GM15510 (cell line): ENCODE measurements around the gene ZNF281.

Experiments
- POLR2A ChIP-seq: IDR thresholded peaks from 3 replicates; pipeline ENCODE4 v1.6.1; 2011; ENCODE audit warnings: borderline replicate concordance; ENCODE audit not compliant: insufficient read length; ENCODE audit errors: extremely low read depth

ZNF281 gene, protein sequence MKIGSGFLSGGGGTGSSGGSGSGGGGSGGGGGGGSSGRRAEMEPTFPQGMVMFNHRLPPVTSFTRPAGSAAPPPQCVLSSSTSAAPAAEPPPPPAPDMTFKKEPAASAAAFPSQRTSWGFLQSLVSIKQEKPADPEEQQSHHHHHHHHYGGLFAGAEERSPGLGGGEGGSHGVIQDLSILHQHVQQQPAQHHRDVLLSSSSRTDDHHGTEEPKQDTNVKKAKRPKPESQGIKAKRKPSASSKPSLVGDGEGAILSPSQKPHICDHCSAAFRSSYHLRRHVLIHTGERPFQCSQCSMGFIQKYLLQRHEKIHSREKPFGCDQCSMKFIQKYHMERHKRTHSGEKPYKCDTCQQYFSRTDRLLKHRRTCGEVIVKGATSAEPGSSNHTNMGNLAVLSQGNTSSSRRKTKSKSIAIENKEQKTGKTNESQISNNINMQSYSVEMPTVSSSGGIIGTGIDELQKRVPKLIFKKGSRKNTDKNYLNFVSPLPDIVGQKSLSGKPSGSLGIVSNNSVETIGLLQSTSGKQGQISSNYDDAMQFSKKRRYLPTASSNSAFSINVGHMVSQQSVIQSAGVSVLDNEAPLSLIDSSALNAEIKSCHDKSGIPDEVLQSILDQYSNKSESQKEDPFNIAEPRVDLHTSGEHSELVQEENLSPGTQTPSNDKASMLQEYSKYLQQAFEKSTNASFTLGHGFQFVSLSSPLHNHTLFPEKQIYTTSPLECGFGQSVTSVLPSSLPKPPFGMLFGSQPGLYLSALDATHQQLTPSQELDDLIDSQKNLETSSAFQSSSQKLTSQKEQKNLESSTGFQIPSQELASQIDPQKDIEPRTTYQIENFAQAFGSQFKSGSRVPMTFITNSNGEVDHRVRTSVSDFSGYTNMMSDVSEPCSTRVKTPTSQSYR

DNA sequence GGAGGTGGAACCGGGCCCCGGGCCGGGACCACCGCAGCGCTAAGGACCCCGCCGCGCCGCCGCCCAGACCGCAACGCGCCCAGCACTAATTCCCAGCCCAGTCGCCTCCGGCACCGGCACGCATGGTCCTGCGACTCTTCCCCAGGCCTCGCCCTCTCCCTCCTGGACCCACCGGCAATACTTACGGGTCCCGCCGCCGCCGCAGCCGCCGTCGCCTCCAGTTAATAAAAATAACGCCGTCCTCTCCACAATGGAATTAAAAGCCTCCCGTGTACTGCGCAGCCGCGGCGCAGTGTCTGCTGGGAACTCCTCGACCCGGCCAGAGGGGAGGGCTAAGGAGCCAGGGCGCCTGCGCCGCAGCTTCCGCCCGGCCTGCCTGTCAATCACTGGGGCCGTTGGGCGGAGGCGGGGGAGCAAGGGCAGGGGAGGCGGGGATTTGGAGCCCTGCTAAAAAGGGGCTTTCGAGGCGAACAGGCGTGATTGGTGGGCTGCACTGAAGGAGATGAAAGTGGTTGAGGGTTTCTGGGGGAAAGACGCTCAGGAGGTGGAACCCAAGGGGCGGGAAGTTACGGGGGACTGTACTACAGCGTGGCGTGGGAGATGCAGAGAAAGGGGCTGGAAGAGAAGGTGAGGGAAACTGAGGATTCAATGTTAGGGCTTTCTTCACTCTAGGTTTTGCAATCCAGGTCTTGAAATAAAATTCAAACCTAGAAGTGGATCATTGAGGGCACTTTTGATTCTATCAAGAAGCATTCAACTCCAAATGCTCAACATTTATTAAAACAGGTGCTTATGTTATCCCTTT is at the start of gene ZNF281:
Gene ZNF281, minus strand, starts transcription at position 276 of the 805 bp plus-strand sequence. CDS start 331 bp downstream, outside the sequence.
- peak; percentile 71 for TF ChIP-seq POLR2A

- no peak for TF ChIP-seq POLR2A
These were observed 48.9 kb upstream of the ZNF281 start for GRCh38 chr1:200458780-200459179.

DNA sequence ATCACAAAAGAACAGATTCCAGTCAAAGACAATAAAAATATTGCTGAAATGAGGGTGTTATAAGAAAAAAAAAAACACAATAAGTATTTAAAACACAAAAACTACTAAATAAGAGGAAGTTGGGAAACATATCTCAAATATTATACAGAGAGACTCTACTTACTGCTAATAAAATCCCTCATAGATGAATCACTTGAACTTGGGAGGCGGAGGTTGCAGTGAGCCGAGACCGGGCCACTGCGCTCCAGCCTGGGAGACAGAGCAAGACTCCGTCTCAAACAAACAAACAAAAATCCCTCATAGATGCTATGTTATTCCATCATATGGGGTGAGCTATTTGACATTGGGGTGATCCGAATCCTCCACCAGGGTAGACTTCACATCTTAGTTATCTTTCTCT is 48.0 kb upstream of the ZNF281 start:
- TF ChIP-seq POLR2A: no peak

GRCh38 chr1:200454425-200454824 is 44.6 kb upstream of the ZNF281 start:
- no peak for TF ChIP-seq POLR2A

GRCh38 chr1:200453553-200453905 is 43.7 kb upstream of the ZNF281 start:
- TF ChIP-seq POLR2A: no peak

- no peak for TF ChIP-seq POLR2A
These were observed 43.2 kb upstream of the ZNF281 start for GRCh38 chr1:200452850-200453552.

DNA sequence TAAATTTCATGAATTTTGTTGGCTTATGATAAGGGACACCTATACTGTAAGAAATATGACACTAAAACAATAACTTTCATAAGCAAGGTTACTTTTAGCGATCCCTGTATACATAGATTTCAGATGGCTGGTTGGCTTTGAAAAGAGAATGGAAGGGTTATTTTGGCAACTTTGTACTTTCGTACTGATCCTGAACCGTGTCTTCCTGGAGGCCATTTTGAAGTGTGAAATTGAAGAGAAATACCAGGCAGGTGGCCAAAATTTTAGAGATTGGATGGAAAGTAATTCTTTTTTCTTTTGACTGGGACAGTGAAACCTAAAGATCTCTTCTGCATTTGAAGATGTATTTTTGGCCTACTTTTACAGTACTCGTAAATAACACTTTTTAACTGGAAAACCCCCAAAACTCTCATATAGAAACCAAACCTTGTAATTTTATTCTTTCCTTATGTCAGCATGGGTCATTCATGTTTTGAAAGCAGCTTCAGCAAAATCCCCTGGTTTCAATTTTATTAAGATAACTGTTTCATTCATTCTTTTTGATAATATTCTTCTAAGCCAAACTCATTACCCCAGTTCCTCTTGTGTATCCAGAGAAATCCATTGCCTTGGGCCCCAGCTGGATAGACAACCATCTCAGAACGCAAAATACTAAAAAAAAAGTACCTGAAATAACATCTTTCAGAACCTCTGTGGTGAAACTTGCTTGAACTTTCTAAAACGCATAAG is 38.4 kb upstream of the ZNF281 start:
- no peak for TF ChIP-seq POLR2A

GRCh38 chr1:200445213-200445612 is 35.4 kb upstream of the ZNF281 start:
- TF ChIP-seq POLR2A: no peak

GRCh38 chr1:200444478-200444877 is 34.6 kb upstream of the ZNF281 start:
- TF ChIP-seq POLR2A: no peak

- no peak for TF ChIP-seq POLR2A
These were observed 34.0 kb upstream of the ZNF281 start for GRCh38 chr1:200443860-200444259.

DNA sequence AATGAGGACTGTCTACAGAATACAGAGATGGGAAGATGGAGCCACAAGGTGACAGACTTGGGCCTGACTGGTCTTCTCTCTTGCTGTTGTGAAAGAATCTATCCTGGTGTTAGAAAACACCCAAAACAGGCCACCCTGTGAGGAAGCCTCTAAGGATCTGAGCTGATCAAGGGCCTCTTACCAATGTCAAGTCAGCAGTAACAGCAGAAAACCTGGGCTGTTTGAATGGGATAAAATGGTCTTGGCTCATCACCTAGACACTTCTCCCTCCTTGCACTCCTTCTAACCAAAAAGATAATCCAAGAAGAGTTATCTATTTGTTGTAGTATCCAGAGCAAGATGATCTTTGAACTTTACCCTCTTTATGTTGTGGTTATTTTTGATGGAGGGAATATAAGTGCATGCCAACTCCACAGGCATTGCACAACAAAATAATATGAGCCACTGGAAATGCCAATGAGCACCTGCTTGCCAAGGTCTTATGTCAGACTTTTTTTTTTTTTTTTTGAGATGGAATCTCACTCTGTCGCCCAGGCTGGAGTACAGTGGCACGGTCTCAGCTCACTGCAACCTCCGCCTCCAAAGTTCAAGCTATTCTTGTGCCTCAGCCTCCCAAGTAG is 32.8 kb upstream of the ZNF281 start:
- TF ChIP-seq POLR2A: no peak

- TF ChIP-seq POLR2A: no peak
These were observed 32.2 kb upstream of the ZNF281 start for GRCh38 chr1:200442023-200442422.

DNA sequence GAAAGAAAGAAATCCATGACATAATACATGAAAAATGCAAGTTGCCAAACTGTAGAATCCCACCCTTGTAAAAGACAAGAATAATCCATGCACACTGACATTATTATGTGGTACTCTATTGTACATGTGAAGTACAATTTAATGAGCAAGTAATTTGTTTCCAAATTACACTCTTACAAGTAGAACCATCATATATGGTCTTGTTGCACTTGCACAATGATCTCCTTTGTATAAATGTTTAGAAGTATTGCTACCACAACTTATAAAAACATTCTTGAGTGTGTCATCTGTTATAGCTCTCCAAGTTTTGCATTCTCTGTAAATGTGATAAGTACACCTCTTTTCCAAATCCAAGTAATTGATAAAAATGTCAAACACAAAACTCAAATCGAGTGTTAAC is 29.1 kb upstream of the ZNF281 start:
- TF ChIP-seq POLR2A: no peak
